HG03108 (cell line): ENCODE data around the gene AGTPBP1.

ENCODE experiments used
- ATAC-seq: cut with Tn5 transposase; IDR thresholded peaks from one replicate; pipeline ENCODE4 v1.9.1; 2021; ENCODE audit warnings: moderate library complexity; ENCODE audit not compliant: unreplicated experiment

The AGTPBP1 gene

GRCh38 chr9:85541876-85542275, 199.9 kb downstream of the AGTPBP1 start:
- no peak for ATAC-seq

GRCh38 chr9:85536514-85536913, 205.2 kb downstream of the AGTPBP1 start:
- no peak for ATAC-seq

- ATAC-seq = no peak
Observed at GRCh38 chr9:85536076-85536475, 205.7 kb downstream of the AGTPBP1 start.

- ATAC-seq = no peak
Observed at GRCh38 chr9:85534340-85534739, 207.4 kb downstream of the AGTPBP1 start.

GRCh38 chr9:85533538-85533937, 208.2 kb downstream of the AGTPBP1 start:
- ATAC-seq = no peak

GRCh38 chr9:85530721-85531120, 211.0 kb downstream of the AGTPBP1 start:
- ATAC-seq = no peak

- ATAC-seq = no peak
Observed at GRCh38 chr9:85528607-85529006, 213.1 kb downstream of the AGTPBP1 start.

GRCh38 chr9:85528142-85528541, 213.6 kb downstream of the AGTPBP1 start:
- no peak for ATAC-seq

GRCh38 chr9:85527331-85528020, 214.3 kb downstream of the AGTPBP1 start:
- no peak for ATAC-seq

- ATAC-seq = no peak
Observed at GRCh38 chr9:85524531-85524930, 217.2 kb downstream of the AGTPBP1 start.

GRCh38 chr9:85523202-85523601, 218.6 kb downstream of the AGTPBP1 start:
- ATAC-seq = no peak

GRCh38 chr9:85522459-85523092, 219.2 kb downstream of the AGTPBP1 start:
- no peak for ATAC-seq

GRCh38 chr9:85521371-85522197, 220.2 kb downstream of the AGTPBP1 start:
- no peak for ATAC-seq

GRCh38 chr9:85516976-85517637, 224.6 kb downstream of the AGTPBP1 start:
- no peak for ATAC-seq

- no peak for ATAC-seq
Observed at GRCh38 chr9:85516455-85516854, 225.3 kb downstream of the AGTPBP1 start.

- ATAC-seq = no peak
Observed at GRCh38 chr9:85515021-85515420, 226.7 kb downstream of the AGTPBP1 start.

GRCh38 chr9:85514256-85514655, 227.5 kb downstream of the AGTPBP1 start:
- no peak for ATAC-seq

GRCh38 chr9:85511746-85512145, 230.0 kb downstream of the AGTPBP1 start:
- ATAC-seq = no peak

GRCh38 chr9:85510830-85511504, 230.8 kb downstream of the AGTPBP1 start:
- no peak for ATAC-seq

- ATAC-seq = no peak
Observed at GRCh38 chr9:85508616-85509015, 233.1 kb downstream of the AGTPBP1 start.

GRCh38 chr9:85505612-85506011, 236.1 kb downstream of the AGTPBP1 start:
- ATAC-seq = no peak
